SK-N-SH (cell line): ENCODE results near the gene RASGRP2.

ENCODE experiments used
- JUND ChIP-seq: IDR thresholded peaks from 2 replicates; pipeline ENCODE4 v1.4.0; 2012
- REST ChIP-seq: IDR thresholded peaks from 2 replicates; pipeline ENCODE4 v1.6.1; 2012; ENCODE audit warnings: mild to moderate bottlenecking, low read depth, low read length, moderate library complexity
- TF ChIP-seq, protein P1 (sequence below): fragments of 200-600 bp; sonication (generic); IDR thresholded peaks from 2 replicates; pipeline ENCODE4 v1.6.1; 2017; ENCODE audit warnings: antibody characterized with exemption, mild to moderate bottlenecking, moderate library complexity

DNA sequence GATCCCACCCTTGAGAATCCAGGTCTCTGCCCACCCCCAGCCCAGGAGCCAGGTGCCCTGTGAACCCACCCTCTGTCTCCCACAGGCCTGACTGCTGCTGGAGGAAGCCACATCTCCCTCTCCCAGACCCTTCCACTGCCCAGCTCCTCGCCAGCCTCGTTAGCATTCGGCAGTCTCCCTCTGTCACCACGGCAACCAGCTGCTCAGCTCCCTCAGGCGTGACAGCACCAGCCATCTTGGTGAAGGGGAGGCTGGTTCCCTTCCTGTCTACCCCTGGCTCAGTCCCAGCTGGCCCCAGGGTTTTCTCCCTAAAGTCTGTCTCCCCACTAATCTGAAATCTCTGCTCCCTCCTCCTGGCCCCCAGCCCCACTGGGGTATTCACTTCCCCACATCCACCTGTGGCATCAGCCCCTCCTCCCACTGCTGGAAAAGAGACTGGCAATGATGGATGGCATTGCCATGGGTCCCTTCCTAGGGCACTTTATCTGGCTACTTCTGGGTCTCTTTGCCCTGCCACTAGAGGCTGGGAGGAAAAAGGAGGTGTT is 49.0 kb downstream of the RASGRP2 start:
- TF ChIP-seq REST (no peak), JUND (no peak)
- TF ChIP-seq, protein P1, sequence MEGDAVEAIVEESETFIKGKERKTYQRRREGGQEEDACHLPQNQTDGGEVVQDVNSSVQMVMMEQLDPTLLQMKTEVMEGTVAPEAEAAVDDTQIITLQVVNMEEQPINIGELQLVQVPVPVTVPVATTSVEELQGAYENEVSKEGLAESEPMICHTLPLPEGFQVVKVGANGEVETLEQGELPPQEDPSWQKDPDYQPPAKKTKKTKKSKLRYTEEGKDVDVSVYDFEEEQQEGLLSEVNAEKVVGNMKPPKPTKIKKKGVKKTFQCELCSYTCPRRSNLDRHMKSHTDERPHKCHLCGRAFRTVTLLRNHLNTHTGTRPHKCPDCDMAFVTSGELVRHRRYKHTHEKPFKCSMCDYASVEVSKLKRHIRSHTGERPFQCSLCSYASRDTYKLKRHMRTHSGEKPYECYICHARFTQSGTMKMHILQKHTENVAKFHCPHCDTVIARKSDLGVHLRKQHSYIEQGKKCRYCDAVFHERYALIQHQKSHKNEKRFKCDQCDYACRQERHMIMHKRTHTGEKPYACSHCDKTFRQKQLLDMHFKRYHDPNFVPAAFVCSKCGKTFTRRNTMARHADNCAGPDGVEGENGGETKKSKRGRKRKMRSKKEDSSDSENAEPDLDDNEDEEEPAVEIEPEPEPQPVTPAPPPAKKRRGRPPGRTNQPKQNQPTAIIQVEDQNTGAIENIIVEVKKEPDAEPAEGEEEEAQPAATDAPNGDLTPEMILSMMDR: no peak
